ENCODE results near the gene SLIT3.

SLIT3 gene

GRCh38 chr5:169029661-169030274, 271.2 kb downstream of the SLIT3 start:
- DNase-seq (ENCODE audit: low spot score) = no peak

- DNase-seq (ENCODE audit: low spot score) = no peak
These were observed 271.9 kb downstream of the SLIT3 start for GRCh38 chr5:169029037-169029436.

- no peak for DNase-seq (ENCODE audit: low spot score)
These were observed 273.4 kb downstream of the SLIT3 start for GRCh38 chr5:169027501-169028061.

GRCh38 chr5:169025491-169025890, 275.4 kb downstream of the SLIT3 start:
- DNase-seq (ENCODE audit: low spot score) = no peak

- DNase-seq (ENCODE audit: low spot score) = no peak
These were observed 276.5 kb downstream of the SLIT3 start for GRCh38 chr5:169024421-169024820.

- no peak for DNase-seq (ENCODE audit: low spot score)
These were observed 278.2 kb downstream of the SLIT3 start for GRCh38 chr5:169022718-169023117.

- no peak for DNase-seq (ENCODE audit: low spot score)
These were observed 280.8 kb downstream of the SLIT3 start for GRCh38 chr5:169020102-169020501.

- DNase-seq (ENCODE audit: low spot score) = no peak
These were observed 282.0 kb downstream of the SLIT3 start for GRCh38 chr5:169018925-169019324.

- no peak for DNase-seq (ENCODE audit: low spot score)
These were observed 284.9 kb downstream of the SLIT3 start for GRCh38 chr5:169015991-169016390.

GRCh38 chr5:169013846-169014245, 287.1 kb downstream of the SLIT3 start:
- DNase-seq (ENCODE audit: low spot score) = no peak

GRCh38 chr5:169013208-169013728, 287.7 kb downstream of the SLIT3 start:
- DNase-seq (ENCODE audit: low spot score) = no peak

GRCh38 chr5:169012450-169012849, 288.5 kb downstream of the SLIT3 start:
- no peak for DNase-seq (ENCODE audit: low spot score)

- no peak for DNase-seq (ENCODE audit: low spot score)
These were observed 289.5 kb downstream of the SLIT3 start for GRCh38 chr5:169011451-169011850.

GRCh38 chr5:169011009-169011408, 289.9 kb downstream of the SLIT3 start:
- DNase-seq (ENCODE audit: low spot score) = no peak

GRCh38 chr5:169009123-169009522, 291.8 kb downstream of the SLIT3 start:
- no peak for DNase-seq (ENCODE audit: low spot score)

GRCh38 chr5:169006842-169007790, 293.8 kb downstream of the SLIT3 start:
- DNase-seq (ENCODE audit: low spot score) = no peak

- no peak for DNase-seq (ENCODE audit: low spot score)
These were observed 296.4 kb downstream of the SLIT3 start for GRCh38 chr5:169004551-169004950.

- no peak for DNase-seq (ENCODE audit: low spot score)
These were observed 297.0 kb downstream of the SLIT3 start for GRCh38 chr5:169003721-169004541.

GRCh38 chr5:169002953-169003555, 297.9 kb downstream of the SLIT3 start:
- DNase-seq (ENCODE audit: low spot score) = no peak

GRCh38 chr5:169001394-169001793, 299.5 kb downstream of the SLIT3 start:
- DNase-seq (ENCODE audit: low spot score) = no peak

- DNase-seq (ENCODE audit: low spot score) = no peak
These were observed 305.9 kb downstream of the SLIT3 start for GRCh38 chr5:168995024-168995423.

- DNase-seq (ENCODE audit: low spot score) = no peak
These were observed 308.3 kb downstream of the SLIT3 start for GRCh38 chr5:168992687-168993086.

Data from CD4-positive, alpha-beta T cell treated with Interleukin-2 at 100 ng/mL for 4 hours (primary cell).